Measurements from ENCODE around the gene PTTG1. TPM values are rescaled to one million over a fixed set of nuclear protein-coding genes. Genes with fewer than 3 reads are reported as not detected.

PTTG1 gene
- total RNA-seq, 1 experiment from 2014 or later: 183 TPM

DNA sequence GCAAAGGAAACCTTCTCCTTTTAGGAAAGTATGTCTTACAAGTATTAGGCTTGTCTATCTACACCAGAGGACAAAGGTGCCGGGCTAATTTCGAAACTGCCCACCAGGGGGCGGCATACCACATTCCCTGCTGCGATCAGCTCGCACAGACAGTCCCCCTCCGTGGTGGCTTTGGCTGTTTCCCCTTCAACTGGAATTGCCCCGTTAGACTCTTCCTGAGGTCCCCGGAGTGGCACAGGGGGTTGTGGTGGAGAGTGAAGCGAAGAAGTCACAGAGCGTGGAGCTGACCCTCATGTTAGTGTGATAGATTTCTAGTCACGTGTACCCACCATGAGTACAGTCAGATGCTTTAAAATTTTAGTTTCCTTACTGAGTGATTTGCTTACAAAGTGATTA lies 17.5 kb downstream of the PTTG1 start:
- CTCF ChIA-PET: interaction anchor here (0.5 to 3.1 kb wide), 21 partner anchors 7 to 358 kb away, joined by 3 to 21 read pairs (median 5); partner anchors contain the start of genes PTTG1 and SLU7
- POLR2A ChIA-PET: interaction anchor here (0.9 kb wide), 1 partner anchor 20 kb away, joined by 3 read pairs; the partner anchor contains the start of gene SLU7

More for the DNA sequence above, 17.5 kb downstream of the PTTG1 start:
- Histone ChIP-seq H3K4me3 (replicated peaks in 1 of 2; ENCODE audit: low read depth in 1 of 2, low read length in 2 of 2) (peak overlapping the region; percentile 36 to 51), H3K9me2 (ENCODE audit: insufficient read depth) (no peaks in the 10 kb centered on the region; the same call in 1 of the 2 replicates), H3K9ac (ENCODE audit: low read length) (no peak overlapping the region), H3K9me3 (ENCODE audit: control insufficient read depth in 1 of 2, insufficient read depth in 1 of 2, low read depth in 1 of 2, low read length in 2 of 2) (no peaks in the 10 kb centered on the region), H3K27ac (ENCODE audit: low read depth, low read length) (no peak overlapping the region), H3K4me2 (ENCODE audit: low read length) (peak overlapping the region; percentile 83), H3K79me2 (ENCODE audit: insufficient read depth, low read length) (no peaks in the 10 kb centered on the region), H3K4me1 (ENCODE audit: control insufficient read depth in 1 of 2, insufficient read depth in 2 of 2, low read length in 2 of 2) (peaks cover 0 to 15% of the 10 kb centered on the region in 2 experiments; a peak in 1 of 4 replicates), H3K36me3 (ENCODE audit: control insufficient read depth in 1 of 2, insufficient read depth in 2 of 2, low read length in 2 of 2) (no peaks in the 10 kb centered on the region), H4K20me1 (ENCODE audit: insufficient read depth) (no peaks in the 10 kb centered on the region), H2AFZ (ENCODE audit: low read depth, low read length, poor library complexity, severe bottlenecking) (peak overlapping the region; percentile 93), H3K27me3 (ENCODE audit: insufficient read depth, low read length) (no peaks in the 10 kb centered on the region)
- no TSS peak for BruUV-seq (replicated peaks)
- intact Hi-C loops (cut with micrococcal nuclease): no loop called here
- ATAC-seq (peak; percentile 93), DNase-seq (ENCODE audit: low read depth, low spot score) (peak; percentile 66)
- TF ChIP-seq CEBPB (IDR thresholded peaks at IDR 0.05; ENCODE audit: low read depth) (no peak), SIN3A (IDR thresholded peaks at IDR 0.05; ENCODE audit: low read depth) (no peak), SP1 (IDR thresholded peaks at IDR 0.05; ENCODE audit: low read depth) (no peak), RAD21 (IDR thresholded peaks at IDR 0.05; ENCODE audit: low read depth) (peak; percentile 58), SRF (IDR thresholded peaks at IDR 0.05; ENCODE audit: low read depth) (no peak), CBX3 (IDR thresholded peaks at IDR 0.05; ENCODE audit: low read depth) (peak; percentile 57; the same call in 1 of the 2 replicates), FOSL1 (IDR thresholded peaks at IDR 0.05; ENCODE audit: low read depth) (no peak), ELF1 (IDR thresholded peaks at IDR 0.05; ENCODE audit: borderline replicate concordance, low read depth) (no peak), ATF3 (IDR thresholded peaks at IDR 0.05) (no peak), POLR2A (IDR thresholded peaks at IDR 0.05; ENCODE audit: borderline replicate concordance, extremely low read depth, insufficient read depth, insufficient read length) (no peak), TCF7L2 (IDR thresholded peaks at IDR 0.05; ENCODE audit: borderline replicate concordance, extremely low read depth, insufficient read depth, insufficient read length) (no peak), ZNF274 (IDR thresholded peaks at IDR 0.05; ENCODE audit: low read depth, low read length) (no peak), CTCF (IDR thresholded peaks at IDR 0.05 in 2 of 3, conservative IDR thresholded peaks at IDR 0.05 in 1 of 3; ENCODE audit: borderline replicate concordance in 1 of 3, insufficient read depth in 1 of 3, low read depth in 2 of 3, low read length in 2 of 3) (peak; percentile 54 to 94 (median 90)), JUND (IDR thresholded peaks at IDR 0.05) (no peak), EGR1 (IDR thresholded peaks at IDR 0.05; ENCODE audit: low read depth) (no peak), EZH2phosphoT487 (IDR thresholded peaks at IDR 0.05; ENCODE audit: borderline replicate concordance) (no peak), POLR2AphosphoS5 (IDR thresholded peaks at IDR 0.05; ENCODE audit: low read depth, low read length) (no peak)
- TF ChIP-seq, protein P1, sequence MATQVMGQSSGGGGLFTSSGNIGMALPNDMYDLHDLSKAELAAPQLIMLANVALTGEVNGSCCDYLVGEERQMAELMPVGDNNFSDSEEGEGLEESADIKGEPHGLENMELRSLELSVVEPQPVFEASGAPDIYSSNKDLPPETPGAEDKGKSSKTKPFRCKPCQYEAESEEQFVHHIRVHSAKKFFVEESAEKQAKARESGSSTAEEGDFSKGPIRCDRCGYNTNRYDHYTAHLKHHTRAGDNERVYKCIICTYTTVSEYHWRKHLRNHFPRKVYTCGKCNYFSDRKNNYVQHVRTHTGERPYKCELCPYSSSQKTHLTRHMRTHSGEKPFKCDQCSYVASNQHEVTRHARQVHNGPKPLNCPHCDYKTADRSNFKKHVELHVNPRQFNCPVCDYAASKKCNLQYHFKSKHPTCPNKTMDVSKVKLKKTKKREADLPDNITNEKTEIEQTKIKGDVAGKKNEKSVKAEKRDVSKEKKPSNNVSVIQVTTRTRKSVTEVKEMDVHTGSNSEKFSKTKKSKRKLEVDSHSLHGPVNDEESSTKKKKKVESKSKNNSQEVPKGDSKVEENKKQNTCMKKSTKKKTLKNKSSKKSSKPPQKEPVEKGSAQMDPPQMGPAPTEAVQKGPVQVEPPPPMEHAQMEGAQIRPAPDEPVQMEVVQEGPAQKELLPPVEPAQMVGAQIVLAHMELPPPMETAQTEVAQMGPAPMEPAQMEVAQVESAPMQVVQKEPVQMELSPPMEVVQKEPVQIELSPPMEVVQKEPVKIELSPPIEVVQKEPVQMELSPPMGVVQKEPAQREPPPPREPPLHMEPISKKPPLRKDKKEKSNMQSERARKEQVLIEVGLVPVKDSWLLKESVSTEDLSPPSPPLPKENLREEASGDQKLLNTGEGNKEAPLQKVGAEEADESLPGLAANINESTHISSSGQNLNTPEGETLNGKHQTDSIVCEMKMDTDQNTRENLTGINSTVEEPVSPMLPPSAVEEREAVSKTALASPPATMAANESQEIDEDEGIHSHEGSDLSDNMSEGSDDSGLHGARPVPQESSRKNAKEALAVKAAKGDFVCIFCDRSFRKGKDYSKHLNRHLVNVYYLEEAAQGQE (IDR thresholded peaks at IDR 0.05; ENCODE audit: low read depth): no peak
- TF ChIP-seq, protein P2, sequence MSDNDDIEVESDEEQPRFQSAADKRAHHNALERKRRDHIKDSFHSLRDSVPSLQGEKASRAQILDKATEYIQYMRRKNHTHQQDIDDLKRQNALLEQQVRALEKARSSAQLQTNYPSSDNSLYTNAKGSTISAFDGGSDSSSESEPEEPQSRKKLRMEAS (IDR thresholded peaks at IDR 0.05): no peak
- RAD21 ChIA-PET (ENCODE audit: low non-redundant PET in 1 of 2, low total read pairs in 2 of 2, uncharacterized antibody in 2 of 2, unreplicated experiment in 2 of 2): interaction anchor here in 1 of 2 experiments (1.3 kb wide), 1 partner anchor 21 kb away, joined by 3 read pairs; no protein-coding TSS in a partner anchor
